RWPE1 (cell line): ENCODE data around the gene MRPS34.

ENCODE experiments used
- CTCF ChIA-PET: fragments of 350-600 bp; sonication (Branson Sonifier 250); formaldehyde crosslinking; extraction: SDS; loops from one replicate; lab custom pipeline; 2021; lab: Yijun Ruan, JAX
- POLR2A ChIA-PET: fragments of 400-600 bp; formaldehyde crosslinking; extraction: SDS; loops from one replicate; lab custom pipeline; 2020; ENCODE audit warnings: antibody characterized with exemption; ENCODE audit not compliant: low non-redundant PET; lab: Yijun Ruan, JAX
- DNase-seq: peaks from one replicate; pipeline ENCODE4 v3.0.0; 2012; ENCODE audit warnings: low spot score
- H3K27ac ChIP-seq: fragments of 450-650 bp; 2 replicates; pipeline ENCODE4 v1.5.1; 2017
- CTCF ChIP-seq: fragments of 450-650 bp; conservative IDR thresholded peaks from 2 replicates; pipeline ENCODE4 v1.5.1; 2017; ENCODE audit warnings: low read depth, mild to moderate bottlenecking

Gene MRPS34

GRCh38 chr16:1745181-1745899, 27.6 kb downstream of the MRPS34 start:
- DNase-seq: peak; percentile 69
- POLR2A ChIA-PET: interaction anchor here (1.1 to 1.4 kb wide), 2 partner anchors 24 to 39 kb away, joined by 3 to 4 read pairs; partner anchors contain the start of gene MAPK8IP3
- H3K27ac ChIP-seq: peak overlapping the region; percentile 48
- no peak for TF ChIP-seq CTCF
- CTCF ChIA-PET: interaction anchor here (0.6 to 1.5 kb wide), 8 partner anchors 9 to 67 kb away, joined by 3 to 11 read pairs (median 3); partner anchors contain the start of genes EME2, JPT2, MAPK8IP3 and MRPS34

GRCh38 chr16:1744338-1744840, 28.5 kb downstream of the MRPS34 start:
- TF ChIP-seq CTCF: no peak
- ChIA-PET POLR2A (interaction anchor here (0.9 to 1.4 kb wide), 2 partner anchors 26 to 39 kb away, joined by 3 to 4 read pairs; partner anchors contain the start of gene MAPK8IP3), CTCF (interaction anchor here (0.9 to 1.4 kb wide), 2 partner anchors 28 to 66 kb away, joined by 3 read pairs; partner anchors contain the start of genes EME2, JPT2 and MRPS34)
- DNase-seq: no peak
- H3K27ac ChIP-seq: peak overlapping the region; percentile 23; the same call in 1 of the 2 replicates

GRCh38 chr16:1743376-1744337, 29.3 kb downstream of the MRPS34 start:
- TF ChIP-seq CTCF: no peak
- peak; percentile 76 for DNase-seq
- ChIA-PET POLR2A (interaction anchor here (0.6 to 1.4 kb wide), 4 partner anchors 11 to 133 kb away, joined by 3 to 4 read pairs (median 3); partner anchors contain the start of gene MAPK8IP3), CTCF (interaction anchor here (0.5 to 1.4 kb wide), 4 partner anchors 19 to 52 kb away, joined by 3 to 10 read pairs (median 5); partner anchors contain the start of genes EME2 and MRPS34)
- peak overlapping the region; percentile 23; the same call in 1 of the 2 replicates for H3K27ac ChIP-seq

GRCh38 chr16:1741553-1742165, 31.3 kb downstream of the MRPS34 start:
- no peak for DNase-seq
- H3K27ac ChIP-seq: no peak overlapping the region
- no peak for TF ChIP-seq CTCF
- CTCF ChIA-PET: no interaction called here
- POLR2A ChIA-PET: no interaction called here

GRCh38 chr16:1740781-1741490, 32.0 kb downstream of the MRPS34 start:
- TF ChIP-seq CTCF: no peak
- POLR2A ChIA-PET: no interaction called here
- CTCF ChIA-PET: no interaction called here

More at GRCh38 chr16:1740781-1741490, 32.0 kb downstream of the MRPS34 start:
- no peak overlapping the region for H3K27ac ChIP-seq
- no peak for DNase-seq
